HG02588 (cell line): ENCODE data around the gene RUSF1.
"Not testable (repeated sequence)": the region's sequence is repeated elsewhere in the genome, so short reads cannot be mapped to it uniquely, and the experiment has no call there.

Experiments
- ATAC-seq: cut with Tn5 transposase; IDR thresholded peaks from one replicate; pipeline ENCODE4 v1.9.1; 2021; ENCODE audit warnings: mild to moderate bottlenecking, moderate library complexity; ENCODE audit not compliant: unreplicated experiment

The RUSF1 gene

GRCh38 chr16:31517800-31518402 lies 9.7 kb upstream of the RUSF1 start:
- no peak for ATAC-seq

GRCh38 chr16:31513884-31514283 lies 5.7 kb upstream of the RUSF1 start:
- no peak for ATAC-seq

GRCh38 chr16:31513126-31513525 lies 4.9 kb upstream of the RUSF1 start:
- no peak for ATAC-seq

- no peak for ATAC-seq
Observed at GRCh38 chr16:31508706-31509195, 560 bp upstream of the RUSF1 start.

- ATAC-seq = no peak
Observed at GRCh38 chr16:31507617-31507928, 618 bp downstream of the RUSF1 start.

GRCh38 chr16:31505483-31505882 lies 2.7 kb downstream of the RUSF1 start:
- no peak for ATAC-seq

GRCh38 chr16:31504159-31504558 lies 4.0 kb downstream of the RUSF1 start:
- ATAC-seq = no peak

- not testable (repeated sequence) for ATAC-seq
Observed at GRCh38 chr16:31503555-31503954, 4.6 kb downstream of the RUSF1 start.

- no peak for ATAC-seq
Observed at GRCh38 chr16:31502981-31503380, 5.2 kb downstream of the RUSF1 start.

GRCh38 chr16:31501966-31502348 lies 6.2 kb downstream of the RUSF1 start:
- ATAC-seq = no peak

- ATAC-seq = no peak
Observed at GRCh38 chr16:31501226-31501965, 6.8 kb downstream of the RUSF1 start.

GRCh38 chr16:31499928-31500327 lies 8.3 kb downstream of the RUSF1 start:
- ATAC-seq = no peak

- no peak for ATAC-seq
Observed at GRCh38 chr16:31498493-31498892, 9.7 kb downstream of the RUSF1 start.

GRCh38 chr16:31496670-31497069 lies 11.5 kb downstream of the RUSF1 start:
- ATAC-seq = no peak

GRCh38 chr16:31493506-31494125 lies 14.6 kb downstream of the RUSF1 start:
- no peak for ATAC-seq

GRCh38 chr16:31491778-31492418 lies 16.3 kb downstream of the RUSF1 start:
- no peak for ATAC-seq

- ATAC-seq = no peak
Observed at GRCh38 chr16:31489616-31490584, 18.3 kb downstream of the RUSF1 start.

GRCh38 chr16:31489298-31489564 lies 19.0 kb downstream of the RUSF1 start:
- no peak for ATAC-seq

- no peak for ATAC-seq
Observed at GRCh38 chr16:31488468-31489297, 19.5 kb downstream of the RUSF1 start.
